PC-9 (cell line): Measurements from ENCODE around the gene AAR2. TPM values are rescaled to one million over a fixed set of nuclear protein-coding genes. Genes with fewer than 3 reads are reported as not detected.

Experiments used
- BruUV-seq: library from RNA; stranded (reverse); fragments of 400-500 nt; replicated peaks from 2 replicates; lab custom pipeline; 2021; lab: Mats Ljungman, UMichigan
- CTCF ChIA-PET: fragments of 300-600 bp; sonication (Branson Sonifier 250); formaldehyde crosslinking; loops from one replicate; lab custom pipeline; 2022; ENCODE audit warnings: antibody characterized with exemption; lab: Charles Lee
- POLR2A ChIA-PET: fragments of 300-600 bp; sonication (Branson Sonifier 250); formaldehyde crosslinking; loops from one replicate; lab custom pipeline; 2022; ENCODE audit warnings: antibody characterized with exemption; ENCODE audit not compliant: unreplicated experiment; lab: Charles Lee
- DNase-seq, 2 experiments: peaks; one replicate each; pipeline versions ENCODE4 v3.0.0 to v3.0.0-alpha.2; 2015 to 2022; ENCODE audit warnings: mixed read lengths in 1 of 2
- H2AFZ ChIP-seq: fragments of 200-600 bp; sonication (generic); 2 replicates; pipeline ENCODE4 v1.8.1; 2017; ENCODE audit warnings: antibody characterized with exemption
- H3F3A ChIP-seq: fragments of 200-600 bp; sonication (generic); 2 replicates; pipeline ENCODE4 v1.8.1; 2017; ENCODE audit warnings: antibody characterized with exemption, mild to moderate bottlenecking, low read depth; ENCODE audit not compliant: insufficient read depth
- H3K27ac ChIP-seq: fragments of 200-600 bp; sonication (generic); 2 replicates; pipeline ENCODE4 v1.6.1; 2016; ENCODE audit warnings: mixed run types
- H3K27me3 ChIP-seq: fragments of 200-600 bp; sonication (generic); 2 replicates; pipeline ENCODE4 v1.6.1; 2016; ENCODE audit warnings: low read depth, mixed run types; ENCODE audit not compliant: insufficient read depth
- H3K36me3 ChIP-seq: fragments of 200-600 bp; sonication (generic); 2 replicates; pipeline ENCODE4 v1.6.1; 2016; ENCODE audit warnings: low read depth, mixed run types
- H3K4me1 ChIP-seq: fragments of 200-600 bp; sonication (generic); replicated peaks from 2 replicates; pipeline ENCODE4 v1.6.1; 2016; ENCODE audit warnings: mixed run types; ENCODE audit not compliant: insufficient read depth
- H3K4me2 ChIP-seq: fragments of 200-600 bp; sonication (generic); 2 replicates; pipeline ENCODE4 v1.6.1; 2017; ENCODE audit warnings: mixed run types
- H3K4me3 ChIP-seq: fragments of 200-600 bp; sonication (generic); 2 replicates; pipeline ENCODE4 v1.6.1; 2016; ENCODE audit warnings: mixed run types
- H3K79me2 ChIP-seq: fragments of 200-600 bp; sonication (generic); 2 replicates; pipeline ENCODE4 v1.6.1; 2017; ENCODE audit warnings: low read depth, mixed run types
- H3K9me2 ChIP-seq: fragments of 200-600 bp; sonication (generic); 2 replicates; pipeline ENCODE4 v1.8.1; 2017; ENCODE audit warnings: mild to moderate bottlenecking; ENCODE audit not compliant: insufficient read depth
- H3K9me3 ChIP-seq: fragments of 200-600 bp; sonication (generic); 2 replicates; pipeline ENCODE4 v1.8.1; 2016; ENCODE audit warnings: low read depth; ENCODE audit not compliant: insufficient read depth
- H4K20me1 ChIP-seq: fragments of 200-600 bp; sonication (generic); 2 replicates; pipeline ENCODE4 v1.8.1; 2017; ENCODE audit not compliant: insufficient read depth
- CTCF ChIP-seq: fragments of 200-600 bp; sonication (generic); conservative IDR thresholded peaks from 2 replicates; pipeline ENCODE4 v1.6.1; 2017; ENCODE audit warnings: mixed run types, antibody characterized with exemption, mild to moderate bottlenecking, moderate library complexity
- EZH2 ChIP-seq: fragments of 200-600 bp; sonication (generic); IDR thresholded peaks from 2 replicates; pipeline ENCODE4 v1.8.0; 2017; ENCODE audit warnings: antibody characterized with exemption, low read depth
- intact Hi-C: fragments of 100-400 bp; cut with micrococcal nuclease; formaldehyde crosslinking; loops from one replicate; pipeline ENCODE4 v1.10.0; 2022; ENCODE audit not compliant: unreplicated experiment
- total RNA-seq: library from RNA; stranded (reverse); gene quantifications from 2 replicates; pipeline ENCODE4 v1.2.3, GENCODE V29; 2021

The AAR2 gene
- total RNA-seq, 1 experiment from 2014 or later = 25.7 TPM

DNA sequence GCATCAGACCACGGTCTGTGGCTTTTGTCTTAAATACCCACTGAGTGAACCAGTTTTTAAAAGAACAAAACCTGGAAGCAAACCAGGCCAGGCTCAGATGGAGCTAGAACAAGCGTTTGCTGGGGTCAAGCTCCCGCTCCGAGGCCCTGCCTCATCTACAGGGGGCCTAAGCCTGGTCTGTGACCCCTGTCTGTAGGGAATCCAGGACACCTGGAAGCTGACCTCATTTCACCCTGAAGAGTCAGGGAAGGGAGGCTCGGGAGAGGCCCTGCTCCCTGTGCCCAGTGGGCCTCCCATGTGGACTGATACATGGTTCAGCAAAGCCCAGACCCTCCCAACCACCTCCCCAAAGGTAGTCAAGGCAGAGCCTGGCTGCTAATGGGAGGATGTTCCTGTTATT is 43.1 kb downstream of the AAR2 start:
- intact Hi-C loops = no loop called here
- H4K20me1 ChIP-seq = no peaks in the 10 kb centered on the region
- no peaks in the 10 kb centered on the region for H3K9me3 ChIP-seq
- ChIA-PET POLR2A (no interaction called here), CTCF (interaction anchor here (0.6 to 0.7 kb wide), 2 partner anchors 36 to 52 kb away, joined by 3 to 4 read pairs; no protein-coding TSS in a partner anchor)
- no peaks in the 10 kb centered on the region for H3K9me2 ChIP-seq
- no peaks in the 10 kb centered on the region for H3K36me3 ChIP-seq
- no peak overlapping the region for H3K27ac ChIP-seq
- no peak overlapping the region for H3K4me3 ChIP-seq
- H3K4me1 ChIP-seq = no peaks in the 10 kb centered on the region
- no peak overlapping the region for H2AFZ ChIP-seq
- TF ChIP-seq CTCF (no peak), EZH2 (no peak)
- no peak overlapping the region for H3K4me2 ChIP-seq
- BruUV-seq = no TSS peak
- H3K27me3 ChIP-seq = peaks cover 68% of the 10 kb centered on the region
- DNase-seq = no peak
- H3F3A ChIP-seq = no peaks in the 10 kb centered on the region
- no peaks in the 10 kb centered on the region for H3K79me2 ChIP-seq

- Histone ChIP-seq H3K4me1 (no peaks in the 10 kb centered on the region), H3K4me3 (no peak overlapping the region), H3K27me3 (peaks cover 71% of the 10 kb centered on the region), H3K9me3 (no peaks in the 10 kb centered on the region), H3K36me3 (no peaks in the 10 kb centered on the region), H2AFZ (no peak overlapping the region), H3K9me2 (no peaks in the 10 kb centered on the region), H3K27ac (no peak overlapping the region), H4K20me1 (no peaks in the 10 kb centered on the region), H3K79me2 (no peaks in the 10 kb centered on the region), H3K4me2 (no peak overlapping the region), H3F3A (no peaks in the 10 kb centered on the region)
- no peak for DNase-seq
- ChIA-PET CTCF (interaction anchor here (0.6 to 0.7 kb wide), 2 partner anchors 35 to 51 kb away, joined by 3 to 4 read pairs; no protein-coding TSS in a partner anchor), POLR2A (interaction anchor here (0.6 kb wide), 1 partner anchor 183 kb away, joined by 5 read pairs; no protein-coding TSS in a partner anchor)
- BruUV-seq = no TSS peak
- TF ChIP-seq CTCF (no peak), EZH2 (no peak)
- intact Hi-C loops = no loop called here
These were observed 43.5 kb downstream of the AAR2 start for GRCh38 chr20:36279776-36280175.

DNA sequence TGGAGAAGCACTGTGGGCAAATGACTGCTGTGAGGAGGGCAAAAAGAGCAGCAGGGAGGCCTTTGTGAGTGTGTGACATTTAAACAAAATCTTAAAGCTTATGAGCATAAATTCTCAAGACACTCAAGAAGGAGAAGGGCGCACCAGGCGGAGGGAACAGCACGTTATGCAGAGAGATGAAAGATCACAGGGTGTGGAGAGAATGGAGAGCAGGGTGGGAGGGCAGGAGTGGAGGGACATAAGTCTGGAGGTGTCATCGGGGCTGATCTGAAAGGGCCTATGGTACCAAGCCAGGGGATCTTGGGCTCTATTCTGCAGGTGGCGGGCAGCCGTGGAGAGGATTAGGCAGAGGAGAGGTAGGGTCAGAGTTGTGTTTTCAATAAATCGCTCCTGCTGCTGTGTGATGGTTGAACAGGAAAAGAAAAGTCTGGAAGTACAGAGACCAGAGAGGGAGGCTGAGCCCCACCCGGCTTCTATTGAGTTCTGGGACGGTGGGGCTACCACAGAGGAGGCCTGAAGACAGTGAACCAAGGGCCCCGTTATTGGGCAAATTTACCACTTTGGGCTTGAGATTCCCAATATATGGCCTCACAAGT is 45.6 kb downstream of the AAR2 start:
- TF ChIP-seq CTCF (no peak), EZH2 (no peak)
- H3K4me3 ChIP-seq = no peak overlapping the region
- intact Hi-C loops = no loop called here
- no peaks in the 10 kb centered on the region for H3K36me3 ChIP-seq
- no peaks in the 10 kb centered on the region for H4K20me1 ChIP-seq
- DNase-seq = no peak
- H2AFZ ChIP-seq = no peak overlapping the region
- H3K9me3 ChIP-seq = no peaks in the 10 kb centered on the region
- H3K79me2 ChIP-seq = no peaks in the 10 kb centered on the region
- CTCF ChIA-PET = no interaction called here
- no peak overlapping the region for H3K4me2 ChIP-seq
- no peaks in the 10 kb centered on the region for H3F3A ChIP-seq
- peaks cover 83% of the 10 kb centered on the region for H3K27me3 ChIP-seq
- no TSS peak for BruUV-seq
- POLR2A ChIA-PET = no interaction called here
- H3K4me1 ChIP-seq = no peaks in the 10 kb centered on the region
- H3K27ac ChIP-seq = no peak overlapping the region
- H3K9me2 ChIP-seq = no peaks in the 10 kb centered on the region
